Activated naive CD8-positive, alpha-beta T cell treated with anti-CD3 and anti-CD28 coated beads for 36 hours (primary cell): ENCODE results near the gene ADAMTS17. TPM values are rescaled to one million over a fixed set of nuclear protein-coding genes. Genes with fewer than 3 reads are reported as not detected.

ENCODE experiments used
- DNase-seq: peaks from one replicate; pipeline ENCODE4 v3.0.0; 2021
- H3K27ac Mint-ChIP-seq: one replicate; pipeline ENCODE4 v1.8.0; 2022; ENCODE audit warnings: mild to moderate bottlenecking, moderate library complexity, mixed read lengths
- H3K27me3 Mint-ChIP-seq: one replicate; pipeline ENCODE4 v1.8.0; 2022; ENCODE audit warnings: mild to moderate bottlenecking, mixed read lengths
- H3K36me3 Mint-ChIP-seq: one replicate; pipeline ENCODE4 v1.8.0; 2021; ENCODE audit warnings: mild to moderate bottlenecking, mixed read lengths
- H3K4me1 Mint-ChIP-seq: one replicate; pipeline ENCODE4 v1.8.0; 2021; ENCODE audit warnings: mixed read lengths
- H3K4me3 Mint-ChIP-seq: one replicate; pipeline ENCODE4 v1.8.0; 2022; ENCODE audit warnings: mild to moderate bottlenecking, moderate library complexity, mixed read lengths
- H3K9me3 Mint-ChIP-seq: one replicate; pipeline ENCODE4 v1.8.0; 2022; ENCODE audit warnings: mixed read lengths
- total RNA-seq, 2 experiments: library from RNA; stranded (reverse); gene quantifications; one replicate each; pipeline ENCODE4 v1.2.3, GENCODE V29; 2021

The ADAMTS17 gene
- total RNA-seq, 2 experiments from 2014 or later = 2.5 to 3.6 TPM

- Mint-ChIP-seq H3K27me3 (no peaks in the 10 kb centered on the region), H3K36me3 (no peaks in the 10 kb centered on the region), H3K9me3 (no peaks in the 10 kb centered on the region), H3K27ac (no peak overlapping the region), H3K4me1 (peaks cover 13% of the 10 kb centered on the region), H3K4me3 (no peak overlapping the region)
- no peak for DNase-seq
Observed at GRCh38 chr15:100221471-100222348, 120.1 kb downstream of the ADAMTS17 start.

- Mint-ChIP-seq H3K4me1 (peaks cover 13% of the 10 kb centered on the region), H3K27me3 (no peaks in the 10 kb centered on the region), H3K9me3 (no peaks in the 10 kb centered on the region), H3K27ac (no peak overlapping the region), H3K36me3 (no peaks in the 10 kb centered on the region), H3K4me3 (no peak overlapping the region)
- DNase-seq = no peak
Observed at GRCh38 chr15:100220058-100220768, 121.6 kb downstream of the ADAMTS17 start.

DNA sequence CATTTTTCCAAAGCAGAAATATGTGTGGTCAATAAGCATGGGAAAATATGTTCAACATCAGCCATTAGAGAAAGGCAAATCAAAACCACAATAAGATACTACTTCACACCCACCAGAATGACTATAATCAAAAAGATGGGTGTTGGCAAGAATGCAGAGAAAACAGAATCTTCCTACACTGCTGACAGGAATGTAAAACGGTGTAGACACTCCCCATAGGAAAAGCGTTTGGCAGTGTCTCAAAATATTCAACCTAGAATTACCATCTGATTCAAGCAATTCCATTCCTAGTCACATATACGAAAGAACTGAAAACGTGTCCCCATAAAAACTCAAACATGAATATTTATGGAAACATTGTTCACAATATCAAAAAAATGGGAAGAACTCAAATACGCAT lies 123.3 kb downstream of the ADAMTS17 start:
- no peak for DNase-seq
- no peak overlapping the region for H3K4me3 Mint-ChIP-seq
- no peaks in the 10 kb centered on the region for H3K4me1 Mint-ChIP-seq
- no peaks in the 10 kb centered on the region for H3K27me3 Mint-ChIP-seq
- no peak overlapping the region for H3K27ac Mint-ChIP-seq
- H3K36me3 Mint-ChIP-seq = no peaks in the 10 kb centered on the region
- no peaks in the 10 kb centered on the region for H3K9me3 Mint-ChIP-seq

- no peak overlapping the region for H3K27ac Mint-ChIP-seq
Observed at GRCh38 chr15:100216182-100216581, 125.6 kb downstream of the ADAMTS17 start.

GRCh38 chr15:100215843-100216169 lies 126.0 kb downstream of the ADAMTS17 start:
- no peaks in the 10 kb centered on the region for H3K36me3 Mint-ChIP-seq
- H3K4me3 Mint-ChIP-seq = no peak overlapping the region
- no peak overlapping the region for H3K27ac Mint-ChIP-seq
- no peak for DNase-seq
- no peaks in the 10 kb centered on the region for H3K9me3 Mint-ChIP-seq
- H3K27me3 Mint-ChIP-seq = no peaks in the 10 kb centered on the region
- H3K4me1 Mint-ChIP-seq = no peaks in the 10 kb centered on the region

More at GRCh38 chr15:100216182-100216581, 125.6 kb downstream of the ADAMTS17 start:
- H3K4me1 Mint-ChIP-seq = no peaks in the 10 kb centered on the region
- H3K9me3 Mint-ChIP-seq = no peaks in the 10 kb centered on the region
- no peaks in the 10 kb centered on the region for H3K36me3 Mint-ChIP-seq
- no peak overlapping the region for H3K4me3 Mint-ChIP-seq
- no peak for DNase-seq
- H3K27me3 Mint-ChIP-seq = no peaks in the 10 kb centered on the region

DNA sequence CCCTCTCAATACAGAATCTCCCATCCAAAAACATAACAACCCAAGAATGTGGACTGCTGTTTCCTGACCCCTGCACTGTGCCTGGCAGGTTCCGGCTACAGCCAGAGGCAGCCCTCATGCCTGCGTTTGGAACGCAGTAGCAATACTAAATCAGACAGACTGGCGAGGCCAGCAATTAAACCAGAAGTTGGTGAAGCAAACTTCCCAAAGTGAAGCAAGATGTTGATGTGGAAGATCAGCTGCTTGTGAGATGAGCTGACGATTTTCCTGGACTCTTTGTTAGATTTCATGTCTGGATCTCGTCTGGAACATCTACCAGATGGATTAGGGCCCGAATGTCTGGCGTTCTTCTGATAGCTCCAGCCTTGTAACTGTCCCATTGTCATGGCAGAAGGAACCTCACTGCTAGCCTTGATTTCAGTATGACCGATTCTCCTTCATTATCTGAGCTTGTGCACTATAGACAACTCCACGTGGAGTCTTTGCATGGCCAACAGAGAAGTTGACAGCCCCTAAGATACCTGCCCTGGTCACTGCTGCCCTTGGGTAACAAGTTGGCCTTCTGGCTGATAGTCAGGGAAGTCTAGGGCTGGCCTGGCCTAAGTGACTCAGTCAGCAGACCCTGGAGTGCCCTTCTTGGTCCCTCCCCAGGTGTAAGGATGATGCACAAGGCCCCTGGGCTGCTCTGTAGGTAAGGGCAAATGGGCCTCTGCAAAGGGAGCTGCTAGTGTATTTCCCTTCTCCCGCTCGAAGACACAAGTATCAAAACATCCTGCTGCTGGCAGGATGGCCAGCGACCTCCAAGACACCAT lies 126.5 kb downstream of the ADAMTS17 start:
- Mint-ChIP-seq H3K27me3 (no peaks in the 10 kb centered on the region), H3K36me3 (no peaks in the 10 kb centered on the region), H3K4me3 (no peak overlapping the region), H3K4me1 (no peaks in the 10 kb centered on the region), H3K27ac (no peak overlapping the region), H3K9me3 (no peaks in the 10 kb centered on the region)
- no peak for DNase-seq

GRCh38 chr15:100211855-100212850 lies 129.6 kb downstream of the ADAMTS17 start:
- Mint-ChIP-seq H3K36me3 (no peaks in the 10 kb centered on the region), H3K27ac (no peak overlapping the region), H3K4me1 (no peaks in the 10 kb centered on the region), H3K27me3 (no peaks in the 10 kb centered on the region), H3K4me3 (no peak overlapping the region), H3K9me3 (no peaks in the 10 kb centered on the region)
- DNase-seq = no peak

DNA sequence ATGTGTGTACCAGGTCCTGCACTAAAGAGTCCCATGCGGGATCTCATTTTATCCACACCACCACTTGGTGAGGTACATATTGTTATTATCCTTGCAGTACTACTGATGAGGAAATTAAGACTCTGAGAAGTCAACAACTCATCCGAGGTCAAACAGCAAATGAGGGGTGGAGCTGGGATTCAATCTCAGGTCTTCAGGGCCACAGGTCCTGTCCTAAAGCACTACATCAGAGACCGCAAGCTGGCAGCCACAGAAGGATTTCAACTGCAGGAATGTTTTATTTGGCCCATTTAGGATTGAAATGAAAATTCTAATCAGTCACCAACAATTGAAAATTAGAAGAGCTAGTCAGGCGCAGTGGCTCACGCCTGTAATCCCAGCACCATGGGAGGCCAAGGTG lies 131.4 kb downstream of the ADAMTS17 start:
- no peaks in the 10 kb centered on the region for H3K36me3 Mint-ChIP-seq
- no peaks in the 10 kb centered on the region for H3K27me3 Mint-ChIP-seq
- H3K4me1 Mint-ChIP-seq = no peaks in the 10 kb centered on the region
- H3K4me3 Mint-ChIP-seq = no peak overlapping the region
- DNase-seq = no peak
- no peak overlapping the region for H3K27ac Mint-ChIP-seq
- no peaks in the 10 kb centered on the region for H3K9me3 Mint-ChIP-seq

- Mint-ChIP-seq H3K4me3 (no peak overlapping the region), H3K27me3 (no peaks in the 10 kb centered on the region), H3K9me3 (no peaks in the 10 kb centered on the region), H3K4me1 (no peaks in the 10 kb centered on the region), H3K27ac (no peak overlapping the region), H3K36me3 (no peaks in the 10 kb centered on the region)
- DNase-seq = no peak
Observed at GRCh38 chr15:100208921-100209603, 132.7 kb downstream of the ADAMTS17 start.

DNA sequence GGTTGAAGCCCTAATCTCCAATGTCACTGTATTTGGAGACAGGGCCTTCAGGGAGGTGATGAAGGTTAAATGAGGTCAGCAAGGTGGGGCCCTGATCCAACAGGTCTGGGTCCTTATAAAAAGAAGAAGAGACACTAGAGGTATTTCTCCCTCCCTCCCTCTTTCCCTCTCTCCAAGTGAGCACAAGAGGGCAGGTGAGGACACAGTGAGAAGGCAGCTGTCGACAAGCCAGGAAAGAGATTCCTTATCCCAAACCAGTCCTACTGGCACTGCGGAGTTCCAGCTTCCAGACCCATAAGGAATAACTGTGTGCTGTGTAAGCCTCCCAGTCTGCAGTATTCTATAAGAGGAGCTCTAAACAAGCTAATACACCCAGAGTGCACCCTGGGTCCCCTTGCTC lies 134.7 kb downstream of the ADAMTS17 start:
- no peak overlapping the region for H3K4me3 Mint-ChIP-seq
- H3K36me3 Mint-ChIP-seq = peaks cover 2% of the 10 kb centered on the region
- DNase-seq = no peak
- no peak overlapping the region for H3K27ac Mint-ChIP-seq
- H3K9me3 Mint-ChIP-seq = no peaks in the 10 kb centered on the region
- H3K4me1 Mint-ChIP-seq = peaks cover 8% of the 10 kb centered on the region
- H3K27me3 Mint-ChIP-seq = no peaks in the 10 kb centered on the region

GRCh38 chr15:100206643-100207042 lies 135.1 kb downstream of the ADAMTS17 start:
- no peak for DNase-seq
- no peak overlapping the region for H3K4me3 Mint-ChIP-seq
- H3K27ac Mint-ChIP-seq = no peak overlapping the region
- no peaks in the 10 kb centered on the region for H3K27me3 Mint-ChIP-seq
- peaks cover 12% of the 10 kb centered on the region for H3K4me1 Mint-ChIP-seq
- H3K36me3 Mint-ChIP-seq = peaks cover 2% of the 10 kb centered on the region
- H3K9me3 Mint-ChIP-seq = no peaks in the 10 kb centered on the region

GRCh38 chr15:100205549-100206295 lies 136.1 kb downstream of the ADAMTS17 start:
- Mint-ChIP-seq H3K4me1 (peaks cover 20% of the 10 kb centered on the region), H3K36me3 (peaks cover 2% of the 10 kb centered on the region), H3K27me3 (no peaks in the 10 kb centered on the region), H3K27ac (no peak overlapping the region), H3K9me3 (peaks cover 2% of the 10 kb centered on the region), H3K4me3 (no peak overlapping the region)
- DNase-seq = no peak

- peaks cover 2% of the 10 kb centered on the region for H3K36me3 Mint-ChIP-seq
- DNase-seq = no peak
- no peaks in the 10 kb centered on the region for H3K27me3 Mint-ChIP-seq
- no peak overlapping the region for H3K27ac Mint-ChIP-seq
- H3K4me1 Mint-ChIP-seq = peaks cover 20% of the 10 kb centered on the region
- H3K4me3 Mint-ChIP-seq = no peak overlapping the region
- peaks cover 2% of the 10 kb centered on the region for H3K9me3 Mint-ChIP-seq
Observed at GRCh38 chr15:100204771-100205170, 137.0 kb downstream of the ADAMTS17 start.
